IMR-90 (cell line): ENCODE results near the gene OR14C36. TPM values are rescaled to one million over a fixed set of nuclear protein-coding genes. Genes with fewer than 3 reads are reported as not detected.

ENCODE experiments used
- ATAC-seq: fragments of 200-7000 bp; cut with Tn5 transposase; 2 replicates; pipeline ENCODE4 v1.9.1; 2020; ENCODE audit warnings: low read depth, mild to moderate bottlenecking, moderate library complexity
- BruUV-seq: library from RNA; stranded (reverse); fragments of 400-500 nt; replicated peaks from 2 replicates; lab custom pipeline; 2021; lab: Mats Ljungman, UMichigan
- CTCF ChIA-PET: fragments of 300-600 bp; formaldehyde crosslinking; extraction: SDS; loops from one replicate; lab custom pipeline; 2021; ENCODE audit warnings: antibody characterized with exemption; lab: Yijun Ruan, JAX
- POLR2A ChIA-PET: fragments of 300-600 bp; sonication (Branson Sonifier 250); formaldehyde crosslinking; loops from one replicate; lab custom pipeline; 2022; ENCODE audit warnings: antibody characterized with exemption; ENCODE audit not compliant: unreplicated experiment; lab: Charles Lee
- DNase-seq: peaks from one replicate; pipeline ENCODE4 v3.0.0; 2013
- H2AFZ ChIP-seq: replicated peaks from 2 replicates; pipeline ENCODE3; 2013; ENCODE audit warnings: low read length, mild to moderate bottlenecking; ENCODE audit not compliant: poor library complexity
- H2AK5ac ChIP-seq: 2 replicates; pipeline ENCODE4 v1.6.1; 2013; ENCODE audit warnings: low read depth, low read length, inconsistent platforms
- H2AK9ac ChIP-seq: replicated peaks from 2 replicates; pipeline ENCODE3; 2013; ENCODE audit warnings: mild to moderate bottlenecking, low read depth, low read length, moderate library complexity; ENCODE audit not compliant: poor library complexity
- H2BK120ac ChIP-seq: 2 replicates; pipeline ENCODE4 v1.6.1; 2013; ENCODE audit warnings: low read depth, low read length, inconsistent platforms
- H2BK15ac ChIP-seq: 3 replicates; pipeline ENCODE4 v1.6.1; 2013; ENCODE audit warnings: low read depth, low read length, inconsistent platforms
- H2BK20ac ChIP-seq: 2 replicates; pipeline ENCODE4 v1.6.1; 2013; ENCODE audit warnings: low read depth, mild to moderate bottlenecking, inconsistent platforms, low read length, moderate library complexity
- H2BK5ac ChIP-seq: 2 replicates; pipeline ENCODE4 v1.6.1; 2013; ENCODE audit warnings: mild to moderate bottlenecking, low read depth, low read length, inconsistent platforms; ENCODE audit not compliant: poor library complexity, severe bottlenecking
- H3K14ac ChIP-seq: replicated peaks from 2 replicates; pipeline ENCODE4 v1.6.1; 2013; ENCODE audit warnings: low read depth, low read length, inconsistent platforms
- H3K18ac ChIP-seq: 2 replicates; pipeline ENCODE4 v1.6.1; 2013; ENCODE audit warnings: low read depth, low read length, control low read depth
- H3K23ac ChIP-seq: 2 replicates; pipeline ENCODE4 v1.6.1; 2013; ENCODE audit warnings: low read depth, low read length, inconsistent platforms
- H3K27ac ChIP-seq: 2 replicates; pipeline ENCODE4 v1.5.1; 2013; ENCODE audit warnings: mild to moderate bottlenecking, control low read depth, low read length; ENCODE audit not compliant: insufficient read depth
- H3K27me3 ChIP-seq: 2 replicates; pipeline ENCODE4 v1.6.1; 2013; ENCODE audit warnings: low read length; ENCODE audit not compliant: control insufficient read depth, insufficient read depth
- H3K36me3 ChIP-seq: 2 replicates; pipeline ENCODE4 v1.6.1; 2013; ENCODE audit warnings: low read length, mixed read lengths; ENCODE audit not compliant: control insufficient read depth, insufficient read depth
- H3K4ac ChIP-seq: 2 replicates; pipeline ENCODE4 v1.6.1; 2013; ENCODE audit warnings: low read depth, low read length, inconsistent platforms
- H3K4me1 ChIP-seq: 2 replicates; pipeline ENCODE4 v1.6.1; 2013; ENCODE audit warnings: low read length, mixed read lengths; ENCODE audit not compliant: control insufficient read depth, insufficient read depth
- H3K4me2 ChIP-seq: 2 replicates; pipeline ENCODE4 v1.6.1; 2013; ENCODE audit warnings: low read depth, mild to moderate bottlenecking, control low read depth, low read length, moderate library complexity
- H3K4me3 ChIP-seq: 2 replicates; pipeline ENCODE4 v1.5.1; 2013; ENCODE audit warnings: low read depth, mild to moderate bottlenecking, control low read depth, low read length, moderate library complexity; ENCODE audit not compliant: insufficient read depth
- H3K56ac ChIP-seq: 2 replicates; pipeline ENCODE4 v1.6.1; 2013; ENCODE audit warnings: low read length, inconsistent platforms; ENCODE audit not compliant: insufficient read depth; ENCODE audit errors: extremely low read depth
- H3K79me1 ChIP-seq, 2 experiments: 2 replicates each; pipeline ENCODE4 v1.6.1; 2013; ENCODE audit warnings: low read length in 2 of 2, inconsistent platforms in 1 of 2, low read depth in 1 of 2
- H3K9ac ChIP-seq: 2 replicates; pipeline ENCODE4 v1.6.1; 2013; ENCODE audit warnings: low read depth, low read length, control low read depth
- H3K9me1 ChIP-seq: 2 replicates; pipeline ENCODE4 v1.6.1; 2013; ENCODE audit warnings: low read length, inconsistent platforms; ENCODE audit not compliant: insufficient read depth
- H3K9me3 ChIP-seq: 2 replicates; pipeline ENCODE4 v1.6.1; 2013; ENCODE audit warnings: low read length; ENCODE audit not compliant: control insufficient read depth, insufficient read depth
- H4K20me1 ChIP-seq: 2 replicates; pipeline ENCODE4 v1.6.1; 2013; ENCODE audit warnings: low read length, inconsistent platforms; ENCODE audit not compliant: insufficient read depth
- H4K5ac ChIP-seq: 2 replicates; pipeline ENCODE4 v1.6.1; 2013; ENCODE audit warnings: mild to moderate bottlenecking, low read depth, low read length, control low read depth
- H4K8ac ChIP-seq, 2 experiments: 2 replicates each; pipeline ENCODE4 v1.6.1; 2013; ENCODE audit warnings: low read depth in 2 of 2, low read length in 2 of 2, control low read depth in 1 of 2, inconsistent platforms in 1 of 2
- H4K91ac ChIP-seq: 2 replicates; pipeline ENCODE4 v1.6.1; 2013; ENCODE audit warnings: low read depth, low read length, inconsistent platforms; ENCODE audit not compliant: insufficient read depth
- BHLHE40 ChIP-seq: fragments of 150-350 bp; IDR thresholded peaks from 2 replicates; pipeline ENCODE4 v1.6.1; 2016; ENCODE audit warnings: mild to moderate bottlenecking, low read depth, low read length
- CEBPB ChIP-seq: IDR thresholded peaks from 2 replicates; pipeline ENCODE4 v1.6.1; 2012; ENCODE audit warnings: low read depth, low read length, improper control_type of control experiment
- CHD1 ChIP-seq: IDR thresholded peaks from 2 replicates; pipeline ENCODE4 v1.6.1; 2012; ENCODE audit warnings: low read depth, low read length, improper control_type of control experiment
- CTCF ChIP-seq: conservative IDR thresholded peaks from 2 replicates; pipeline ENCODE4 v1.5.1; 2012; ENCODE audit warnings: mild to moderate bottlenecking, low read depth, low read length, improper control_type of control experiment
- ELK1 ChIP-seq: fragments of 150-350 bp; IDR thresholded peaks from 2 replicates; pipeline ENCODE4 v1.6.1; 2016; ENCODE audit warnings: low read depth, mild to moderate bottlenecking, low read length, moderate library complexity, borderline replicate concordance
- FOS ChIP-seq: fragments of 150-350 bp; IDR thresholded peaks from 2 replicates; pipeline ENCODE4 v1.6.1; 2016; ENCODE audit warnings: low read depth, low read length
- MAFK ChIP-seq: IDR thresholded peaks from 2 replicates; pipeline ENCODE4 v1.6.1; 2012; ENCODE audit warnings: low read depth, low read length, improper control_type of control experiment
- MAZ ChIP-seq: IDR thresholded peaks from 2 replicates; pipeline ENCODE4 v1.6.1; 2012; ENCODE audit warnings: low read depth, mild to moderate bottlenecking, low read length, improper control_type of control experiment, moderate library complexity, borderline replicate concordance
- MXI1 ChIP-seq: IDR thresholded peaks from 2 replicates; pipeline ENCODE4 v1.6.1; 2012; ENCODE audit warnings: low read depth, mild to moderate bottlenecking, low read length, moderate library complexity, borderline replicate concordance
- NFE2L2 ChIP-seq: fragments of 150-350 bp; IDR thresholded peaks from 2 replicates; pipeline ENCODE4 v1.6.1; 2016; ENCODE audit warnings: low read depth, mild to moderate bottlenecking, low read length
- POLR2A ChIP-seq: IDR thresholded peaks from 2 replicates; pipeline ENCODE4 v1.6.1; 2012; ENCODE audit warnings: mild to moderate bottlenecking, low read depth, low read length
- RAD21 ChIP-seq: IDR thresholded peaks from 2 replicates; pipeline ENCODE4 v1.6.1; 2012; ENCODE audit warnings: low read length, improper control_type of control experiment
- RCOR1 ChIP-seq: IDR thresholded peaks from 2 replicates; pipeline ENCODE4 v1.6.1; 2012; ENCODE audit warnings: mild to moderate bottlenecking, low read length, improper control_type of control experiment; ENCODE audit not compliant: insufficient replicate concordance
- RFX5 ChIP-seq: IDR thresholded peaks from 2 replicates; pipeline ENCODE4 v1.8.0; 2012; ENCODE audit warnings: low read depth, mild to moderate bottlenecking, low read length, moderate library complexity
- SMC3 ChIP-seq: fragments of 150-350 bp; IDR thresholded peaks from 2 replicates; pipeline ENCODE4 v1.6.1; 2016; ENCODE audit warnings: low read depth, mild to moderate bottlenecking, antibody characterized with exemption, low read length, moderate library complexity
- USF2 ChIP-seq: fragments of 150-350 bp; IDR thresholded peaks from 2 replicates; pipeline ENCODE4 v1.6.1; 2017; ENCODE audit warnings: mild to moderate bottlenecking, antibody characterized with exemption, low read length, low read depth
- WGBS, 2 experiments: methylation state at CpG; one replicate each; pipeline versions ENCODE4 v1.1.5 to v1.1.7; 2013; ENCODE audit warnings: missing lambda C conversion rate in 2 of 2; ENCODE audit not compliant: insufficient read length in 1 of 2; ENCODE audit errors: extremely low coverage in 2 of 2; 5-methylcytosine and 5-hydroxymethylcytosine counted together
- dilution Hi-C: fragments of 300-500 bp; cut with HindIII; formaldehyde crosslinking; loops from one replicate; pipeline ENCODE4 v1.14.3; 2018; ENCODE audit warnings: low sequenced_read_pairs; ENCODE audit not compliant: unreplicated experiment
- in situ Hi-C: fragments of 300-500 bp; cut with MboI; formaldehyde crosslinking; loops from 3 replicates; pipeline ENCODE4 v1.14.3; 2019; ENCODE audit warnings: low sequenced_read_pairs, inconsistent platforms, mixed read lengths
- intact Hi-C: fragments of 100-400 bp; cut with micrococcal nuclease; formaldehyde crosslinking; loops from 2 replicates; pipeline ENCODE4 v1.10.0; 2022
- polyA plus RNA-seq, 3 experiments: library from polyadenylated mRNA; depleted of rRNA; stranded (reverse); fragments of >200 nt; gene quantifications; 2 replicates each; pipeline ENCODE4 v1.2.3, GENCODE V29; 2012; ENCODE audit warnings: low replicate concordance in 1 of 3
- total RNA-seq: library from RNA; depleted of rRNA; stranded (reverse); fragments of >200 nt; gene quantifications from 2 replicates; pipeline ENCODE4 v1.2.3, GENCODE V29; 2012

The OR14C36 gene
- total and polyA plus RNA-seq, 2 of the 4 experiments (the other 2 are of a cell fraction), result not detected

GRCh38 chr1:248373761-248374160 lies 25.2 kb downstream of the OR14C36 start:
- no peak overlapping the region for H4K5ac ChIP-seq
- H3K9me1 ChIP-seq, result no peaks in the 10 kb centered on the region
- peaks cover 15% of the 10 kb centered on the region for H3K9me3 ChIP-seq
- no peaks in the 10 kb centered on the region for H3K79me1 ChIP-seq
- H3K23ac ChIP-seq, result no peak overlapping the region
- intact Hi-C loops, result no loop called here
- no peak overlapping the region for H3K18ac ChIP-seq
- no TSS peak for BruUV-seq
- H3K9ac ChIP-seq, result no peak overlapping the region
- no peak overlapping the region for H3K4me3 ChIP-seq
- dilution Hi-C loops, result no loop called here
- H2BK120ac ChIP-seq, result no peak overlapping the region
- H3K27me3 ChIP-seq, result no peaks in the 10 kb centered on the region
- in situ Hi-C loops, result no loop called here
- no peak overlapping the region for H2AFZ ChIP-seq
- H3K4ac ChIP-seq, result no peak overlapping the region
- no peak overlapping the region for H4K8ac ChIP-seq
- H2AK5ac ChIP-seq, result no peak overlapping the region
- no peaks in the 10 kb centered on the region for H4K20me1 ChIP-seq
- no peak overlapping the region for H2BK15ac ChIP-seq
- no peak overlapping the region for H3K27ac ChIP-seq
- TF ChIP-seq POLR2A (no peak), RFX5 (no peak), CEBPB (no peak), FOS (no peak), ELK1 (no peak), RCOR1 (no peak), CHD1 (no peak), USF2 (no peak), MAFK (no peak), MAZ (no peak), MXI1 (no peak), BHLHE40 (no peak), NFE2L2 (no peak), CTCF (no peak), SMC3 (no peak), RAD21 (no peak)
- DNase-seq (no peak), ATAC-seq (no peak)
- H2BK5ac ChIP-seq, result no peak overlapping the region
- no peak overlapping the region for H3K4me2 ChIP-seq
- no peak overlapping the region for H3K14ac ChIP-seq
- WGBS, 2 experiments, result no CpG with 5 or more reads among the region's 4 CpGs
- H4K91ac ChIP-seq, result no peak overlapping the region
- CTCF ChIA-PET, result no interaction called here
- no peak overlapping the region for H3K56ac ChIP-seq
- no peaks in the 10 kb centered on the region for H3K4me1 ChIP-seq
- POLR2A ChIA-PET, result no interaction called here
- no peaks in the 10 kb centered on the region for H3K36me3 ChIP-seq
- H2AK9ac ChIP-seq, result no peak overlapping the region
- no peak overlapping the region for H2BK20ac ChIP-seq
